Stimulated activated CD4-positive, alpha-beta T cell treated with anti-CD3 and anti-CD28 coated beads, Interleukin-4, amount 100 ng/mL, for 4 hours (primary cell): ENCODE results near the gene AKAP11.
A peak's percentile ranks its signal among the peaks of the same experiment; 100 is the strongest.

Experiments used
- DNase-seq, 2 experiments: peaks; one replicate each; pipeline ENCODE4 v3.0.0-alpha.2; 2020

Gene AKAP11

DNA sequence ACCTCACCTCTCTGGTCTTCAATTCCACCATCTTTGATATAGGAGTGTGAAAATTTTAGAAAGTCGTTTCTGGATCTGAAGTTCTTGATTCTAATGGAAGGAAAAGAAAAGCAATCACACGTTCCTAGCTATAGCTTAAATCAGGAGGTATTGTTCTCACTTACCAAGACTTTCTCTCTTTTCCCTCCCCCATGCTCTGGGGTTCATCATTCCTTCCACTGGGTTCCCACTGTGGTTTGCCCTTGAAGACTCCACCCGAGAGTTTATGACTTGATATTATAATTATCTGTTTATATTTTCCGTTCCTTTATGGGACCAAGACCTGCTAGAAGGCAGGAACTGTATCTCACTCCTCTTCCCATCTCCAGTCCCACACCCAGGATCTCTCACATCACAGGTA is 76.6 kb downstream of the AKAP11 start:
- peak in 1 of 2 experiments; percentile 34 for DNase-seq

DNA sequence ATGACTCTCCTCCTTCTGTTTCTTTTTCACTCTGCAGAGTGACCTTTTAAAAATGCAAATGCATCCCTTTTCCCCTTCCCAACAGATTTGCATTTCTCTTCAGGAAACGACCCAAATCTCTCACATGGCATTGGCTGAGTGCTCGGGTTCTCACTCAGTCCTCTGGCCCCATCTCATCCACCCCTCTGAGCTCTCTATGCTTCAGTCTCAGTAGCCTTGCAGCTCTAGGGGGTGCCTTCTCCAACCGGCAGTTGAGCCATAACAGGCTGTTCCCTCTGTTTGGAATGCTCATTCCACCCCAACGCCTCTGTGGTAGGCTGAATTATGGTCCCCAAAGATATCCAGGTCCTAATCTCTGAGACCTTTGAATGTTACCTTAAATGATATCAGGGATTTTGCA is 78.2 kb downstream of the AKAP11 start:
- no peak for DNase-seq

DNA sequence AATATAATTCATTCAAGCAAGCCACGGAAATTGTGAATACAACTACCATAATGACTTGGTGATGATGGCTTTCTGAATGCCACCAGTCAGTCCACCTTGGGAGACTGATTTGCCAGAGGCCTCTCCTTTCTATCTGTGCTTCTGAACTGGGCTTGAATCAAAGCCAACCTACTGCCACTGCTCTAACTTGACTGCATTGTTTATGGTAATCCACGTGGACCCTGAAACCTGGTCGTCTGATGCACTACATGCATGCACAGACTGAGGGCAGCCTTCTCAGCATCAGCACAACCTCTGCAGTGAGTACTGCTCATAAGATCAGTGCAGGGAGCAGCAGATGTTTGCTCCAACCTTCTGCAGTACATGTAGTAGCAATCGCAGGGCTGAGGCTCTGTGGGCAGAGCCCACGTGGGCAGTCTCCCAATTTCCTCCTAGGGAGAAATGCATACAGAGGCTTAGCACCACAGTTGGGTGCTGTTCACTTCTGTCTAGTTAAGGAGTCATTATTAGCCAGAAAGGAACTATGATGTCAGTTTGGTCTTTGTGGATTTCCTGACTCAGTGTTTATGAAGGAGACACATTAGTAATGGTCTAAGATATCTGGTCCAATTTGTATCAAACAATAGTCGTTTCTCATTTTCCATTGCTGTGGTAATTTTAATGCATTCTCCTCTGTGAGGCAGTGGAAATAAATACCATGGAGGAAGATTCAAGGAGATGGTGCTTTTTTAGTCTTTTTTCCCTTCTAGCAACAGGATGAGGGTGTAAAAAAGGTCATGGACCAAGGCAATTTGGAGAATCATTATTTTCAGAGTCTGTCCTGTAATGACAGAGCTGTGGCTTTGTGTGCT is 82.5 kb downstream of the AKAP11 start:
- peak; percentile 23 to 60 for DNase-seq

DNA sequence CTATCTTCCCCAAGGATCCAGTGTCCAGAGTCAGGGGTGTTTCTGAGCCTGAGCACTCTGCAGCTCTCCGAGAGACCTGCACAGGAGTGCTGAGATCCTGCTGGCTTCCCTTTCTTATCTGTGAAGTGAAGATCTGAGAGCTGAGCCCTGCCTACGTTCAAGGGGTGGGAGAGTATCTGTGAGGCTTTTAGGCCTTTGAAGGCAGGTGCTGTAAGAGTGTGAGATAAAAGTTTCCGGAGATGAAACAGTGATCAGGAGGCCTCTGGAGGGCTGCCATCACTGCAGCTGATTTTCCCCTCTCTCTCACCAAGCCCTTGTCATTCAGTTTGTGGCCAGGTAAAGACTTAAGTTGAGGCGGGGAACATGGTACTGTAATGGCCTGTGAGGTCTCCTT is 83.1 kb downstream of the AKAP11 start:
- peak; percentile 48 to 76 for DNase-seq

DNA sequence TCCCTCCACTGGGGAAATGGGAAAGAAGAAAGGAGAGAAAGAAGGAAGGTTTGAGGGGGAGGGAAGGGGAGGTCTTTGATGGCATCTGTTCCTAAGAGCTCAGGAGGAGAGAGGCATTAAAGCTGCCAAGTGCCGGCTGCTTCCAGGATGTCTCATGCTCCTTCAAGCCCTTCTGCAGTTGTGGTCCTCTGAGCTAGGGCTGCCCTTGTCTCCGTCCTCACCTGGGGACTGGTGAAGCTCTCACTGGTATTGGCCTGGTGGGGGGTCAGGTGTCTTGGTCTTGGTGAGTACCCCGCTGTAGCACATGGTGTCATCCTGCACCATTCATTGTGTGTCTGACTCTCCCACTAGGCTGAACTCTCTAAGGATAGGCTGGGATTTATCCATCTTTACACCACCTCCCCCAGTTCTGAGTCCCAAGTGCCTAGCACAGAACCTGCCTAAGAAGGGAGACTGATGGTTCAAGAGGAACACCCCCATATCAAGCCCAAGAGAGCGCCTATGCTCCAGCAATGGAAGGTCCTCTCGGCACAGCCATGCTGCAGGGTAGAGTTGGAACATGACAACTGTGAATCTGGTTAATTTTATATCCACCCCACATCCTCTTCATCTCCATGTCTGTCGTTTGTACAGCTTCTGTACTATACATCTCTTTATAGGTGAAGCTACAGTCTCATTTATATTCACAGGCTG is 83.7 kb downstream of the AKAP11 start:
- DNase-seq = no peak

DNA sequence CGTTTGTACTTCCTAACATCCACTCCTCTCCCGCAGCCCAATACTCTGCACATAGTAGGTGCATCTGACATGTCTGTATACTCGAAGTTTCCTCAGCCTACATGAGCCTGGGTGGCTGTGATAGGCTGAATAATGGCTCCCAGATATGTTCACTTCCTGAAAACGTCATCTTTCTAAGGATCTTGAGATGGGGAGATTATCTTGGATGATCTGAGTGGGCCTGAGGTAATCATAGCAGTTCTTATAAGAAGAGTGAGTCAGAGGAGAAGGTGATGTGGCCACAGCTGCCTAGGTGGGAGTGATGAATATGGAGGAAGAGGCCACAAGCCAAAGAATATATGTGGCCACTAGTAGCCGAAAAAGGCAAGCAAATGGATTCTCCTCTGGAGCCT is 84.2 kb downstream of the AKAP11 start:
- DNase-seq = peak in 1 of 2 experiments; percentile 58

DNA sequence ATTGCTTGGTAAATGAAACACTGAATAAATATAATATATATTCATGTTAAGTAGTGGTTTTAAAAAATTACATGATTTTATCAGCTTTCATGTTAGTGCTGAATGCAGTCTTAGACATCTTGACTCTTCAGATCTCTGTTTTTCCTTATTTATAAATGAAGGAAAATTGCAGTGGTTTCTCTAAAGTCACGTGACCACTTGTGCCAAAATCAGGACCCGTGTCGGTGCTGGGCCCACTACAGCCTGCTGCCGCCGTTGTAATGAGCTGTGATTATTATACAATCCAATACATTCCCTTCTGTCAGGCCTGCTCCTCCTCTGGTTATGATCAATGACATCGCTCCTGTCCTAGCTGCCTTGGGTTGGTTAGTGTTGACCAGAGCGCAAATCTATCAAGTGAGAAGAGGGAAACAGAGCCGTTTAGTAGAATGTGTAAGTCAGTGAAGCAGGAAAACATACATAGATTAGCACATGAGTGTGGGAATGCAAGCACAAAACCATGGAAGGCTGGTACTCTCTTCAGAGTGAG is 88.2 kb downstream of the AKAP11 start:
- DNase-seq = no peak

DNA sequence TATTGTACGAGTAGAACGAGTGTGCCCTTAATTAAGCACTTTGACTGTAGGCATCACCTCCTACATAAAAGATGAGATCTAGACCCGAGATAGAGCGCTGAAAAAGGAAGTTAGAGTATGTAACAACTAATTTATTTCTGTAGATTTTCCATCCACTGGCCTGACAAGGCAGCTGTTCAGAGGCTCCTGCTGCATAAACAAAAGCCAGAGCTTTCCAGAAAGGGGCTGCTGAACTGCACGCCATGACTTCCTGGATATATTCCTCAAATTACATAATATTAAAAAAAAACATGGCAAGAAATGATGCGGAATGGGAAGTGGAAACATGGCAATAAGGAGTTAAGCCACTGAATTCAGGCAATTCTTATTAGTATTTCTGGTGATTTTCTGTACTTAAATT is 89.7 kb downstream of the AKAP11 start:
- DNase-seq = no peak

DNA sequence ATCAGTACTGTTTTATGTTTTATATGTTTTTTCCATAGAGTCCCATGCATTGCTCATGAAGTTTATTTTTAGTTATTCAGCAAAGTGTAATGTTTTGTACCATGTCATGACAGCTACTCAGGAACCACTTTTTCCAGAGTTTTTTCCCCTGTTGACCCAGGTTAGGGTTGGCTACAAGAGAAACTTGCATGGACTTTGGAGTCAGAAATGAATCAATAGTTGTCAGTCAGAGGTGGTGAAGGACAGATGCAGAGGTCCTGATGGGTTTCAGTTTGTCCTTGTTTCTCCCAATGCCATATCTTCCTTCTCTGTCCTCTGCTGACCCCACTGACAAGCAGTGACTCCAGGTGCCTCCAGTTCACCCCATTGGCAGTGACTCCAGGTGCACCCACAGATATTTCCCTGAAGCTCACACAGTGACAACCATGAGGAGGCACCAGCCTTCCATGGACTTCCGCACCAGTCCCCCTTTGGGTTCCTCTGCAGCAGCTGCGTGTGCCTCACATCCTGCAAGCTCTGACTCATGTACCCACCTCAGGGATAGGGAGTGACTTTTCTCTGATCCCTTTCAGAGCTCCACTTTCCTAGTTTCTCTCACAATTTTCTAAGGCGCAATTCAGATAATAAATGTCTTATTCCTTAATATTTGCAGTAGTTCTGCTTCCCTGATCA is 92.1 kb downstream of the AKAP11 start:
- no peak for DNase-seq

DNA sequence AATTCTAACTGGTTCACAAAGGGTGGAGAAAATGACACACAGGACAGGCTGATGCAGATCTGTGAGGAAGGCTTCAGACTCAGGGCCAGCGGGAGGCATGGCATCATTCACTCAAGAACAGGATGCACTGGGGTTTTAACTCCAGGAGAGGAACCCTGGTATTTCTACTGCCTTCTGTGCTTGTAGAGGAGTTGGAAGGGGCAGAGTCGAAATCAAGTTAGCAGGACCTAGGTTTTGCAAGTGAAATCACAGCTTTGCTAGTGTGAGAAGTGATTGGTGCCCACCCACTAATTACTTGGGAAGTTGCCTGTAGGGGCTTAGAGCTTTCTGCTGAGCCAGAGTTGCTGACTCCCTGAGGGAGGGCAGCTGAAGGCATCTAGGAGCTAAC is 92.7 kb downstream of the AKAP11 start:
- DNase-seq = no peak

DNA sequence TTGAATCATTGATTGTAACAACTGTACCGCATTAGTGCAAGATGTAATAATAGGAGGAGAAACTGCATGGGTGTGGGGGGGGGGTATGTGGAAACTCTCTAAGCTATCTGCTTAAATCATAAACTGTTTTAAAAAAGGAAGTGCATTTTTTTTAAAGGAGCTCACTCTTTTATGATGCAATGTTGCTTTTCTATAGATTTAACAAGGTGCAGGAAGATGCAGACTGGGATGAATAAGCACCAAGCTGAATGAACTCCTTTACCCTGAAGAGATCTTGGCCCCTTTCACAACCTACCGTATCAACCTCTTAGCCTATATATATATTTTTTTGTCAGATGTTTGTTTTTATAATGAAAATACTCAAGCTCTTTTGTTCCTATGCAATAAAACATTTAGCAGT is 95.9 kb downstream of the AKAP11 start:
- DNase-seq = no peak

DNA sequence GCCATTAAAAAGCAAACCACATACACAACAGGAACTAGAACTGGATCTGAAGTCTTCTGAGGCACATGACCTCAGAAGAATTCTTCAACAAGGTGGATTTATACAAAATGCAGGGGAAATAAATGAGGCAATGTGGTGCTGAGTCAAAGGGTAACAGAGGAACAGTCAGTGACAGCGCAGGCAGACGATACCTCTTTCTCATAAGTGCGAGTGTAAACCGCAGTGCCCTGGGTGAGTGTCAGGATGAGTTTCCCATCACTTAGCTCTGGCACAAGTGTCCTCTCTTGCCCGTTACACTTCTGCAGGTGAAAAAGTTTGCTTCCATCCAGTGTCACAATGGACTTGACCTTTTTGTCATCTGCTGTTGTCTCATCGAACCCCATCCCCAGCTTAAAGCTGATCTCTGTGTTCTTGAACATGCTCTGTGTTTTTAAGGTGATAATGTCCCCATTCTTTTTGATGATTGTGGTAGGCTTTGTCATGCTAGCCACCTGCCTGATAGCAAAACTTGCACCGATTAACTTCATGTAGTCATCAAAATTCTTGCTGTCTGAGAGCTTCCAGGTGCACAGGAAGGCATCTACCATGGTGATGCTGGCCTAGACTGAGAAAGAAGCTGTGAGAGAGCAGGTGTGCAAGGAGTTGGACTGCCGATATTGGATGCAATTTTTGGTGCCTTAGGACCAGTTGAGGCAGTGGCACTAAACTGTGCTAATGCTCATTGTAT is 97.3 kb downstream of the AKAP11 start:
- DNase-seq = no peak

DNA sequence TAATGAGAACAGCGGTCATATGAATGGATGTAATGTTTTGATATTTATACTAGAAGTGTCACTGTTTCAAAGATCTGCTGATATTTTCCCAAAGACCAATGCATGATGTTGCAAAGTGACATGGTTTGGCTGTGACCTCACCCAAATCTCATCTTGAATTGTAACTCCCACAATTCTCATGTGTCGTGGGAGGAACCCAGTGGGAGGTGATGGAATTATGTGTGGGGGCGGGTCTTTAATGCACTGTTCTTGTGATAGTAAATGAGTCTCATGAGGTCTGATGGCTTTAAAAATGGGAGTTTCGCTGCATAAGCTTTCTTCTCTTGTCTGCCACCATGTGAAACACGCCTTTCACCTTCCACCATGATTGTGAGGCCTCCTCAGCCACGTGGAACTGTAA is 98.3 kb downstream of the AKAP11 start:
- peak in 1 of 2 experiments; percentile 49 for DNase-seq
